ENCODE results near the gene FXYD7. TPM values are rescaled to one million over a fixed set of nuclear protein-coding genes. Genes with fewer than 3 reads are reported as not detected.

FXYD7 gene
- total and polyA plus RNA-seq, 2 of the 4 experiments (the other 2 are of a cell fraction) = 0.31 TPM; not detected in 1

GRCh38 chr19:35167251-35168119 lies 24.4 kb downstream of the FXYD7 start:
- intact Hi-C loops (cut with micrococcal nuclease) (no loop called here), in situ Hi-C loops (cut with MboI; ENCODE audit: low sequenced_read_pairs) (no loop called here), dilution Hi-C loops (cut with HindIII; ENCODE audit: low sequenced_read_pairs, unreplicated experiment) (no loop called here)
- H3K9me1 ChIP-seq (ENCODE audit: insufficient read depth, low read length) = no peaks in the 10 kb centered on the region
- H4K5ac ChIP-seq (ENCODE audit: low read depth, low read length) = no peak overlapping the region
- H3K14ac ChIP-seq (replicated peaks; ENCODE audit: low read depth, low read length) = no peak overlapping the region
- no peak overlapping the region for H2BK120ac ChIP-seq (ENCODE audit: low read depth, low read length)
- H3K56ac ChIP-seq (ENCODE audit: extremely low read depth, insufficient read depth, low read length) = no peak overlapping the region
- no peaks in the 10 kb centered on the region for H3K27me3 ChIP-seq (ENCODE audit: control insufficient read depth, insufficient read depth, low read length)
- no peak overlapping the region for H2BK20ac ChIP-seq (ENCODE audit: low read depth, low read length)
- no peak overlapping the region for H2BK15ac ChIP-seq (ENCODE audit: low read depth, low read length)
- WGBS, 2 experiments (ENCODE audit: extremely low coverage in 2 of 2, insufficient read length in 1 of 2) = no CpG with 5 or more reads among the region's 5 CpGs
- peaks cover 40% of the 10 kb centered on the region for H3K36me3 ChIP-seq (ENCODE audit: control insufficient read depth, insufficient read depth, low read length)
- TF ChIP-seq CEBPB (IDR thresholded peaks at IDR 0.05; ENCODE audit: low read depth, low read length) (no peak), SMC3 (IDR thresholded peaks at IDR 0.05; ENCODE audit: low read depth, low read length) (no peak), CHD1 (IDR thresholded peaks at IDR 0.05; ENCODE audit: low read depth, low read length) (no peak), MXI1 (IDR thresholded peaks at IDR 0.05; ENCODE audit: borderline replicate concordance, low read depth, low read length) (no peak), MAZ (IDR thresholded peaks at IDR 0.05; ENCODE audit: borderline replicate concordance, low read depth, low read length) (no peak), FOS (IDR thresholded peaks at IDR 0.05; ENCODE audit: low read depth, low read length) (no peak), BHLHE40 (IDR thresholded peaks at IDR 0.05; ENCODE audit: low read depth, low read length) (no peak), RCOR1 (IDR thresholded peaks at IDR 0.05; ENCODE audit: insufficient replicate concordance, low read length) (no peak), RAD21 (IDR thresholded peaks at IDR 0.05; ENCODE audit: low read length) (no peak)
- TF ChIP-seq, protein P1, sequence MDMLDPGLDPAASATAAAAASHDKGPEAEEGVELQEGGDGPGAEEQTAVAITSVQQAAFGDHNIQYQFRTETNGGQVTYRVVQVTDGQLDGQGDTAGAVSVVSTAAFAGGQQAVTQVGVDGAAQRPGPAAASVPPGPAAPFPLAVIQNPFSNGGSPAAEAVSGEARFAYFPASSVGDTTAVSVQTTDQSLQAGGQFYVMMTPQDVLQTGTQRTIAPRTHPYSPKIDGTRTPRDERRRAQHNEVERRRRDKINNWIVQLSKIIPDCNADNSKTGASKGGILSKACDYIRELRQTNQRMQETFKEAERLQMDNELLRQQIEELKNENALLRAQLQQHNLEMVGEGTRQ (IDR thresholded peaks at IDR 0.05; ENCODE audit: low read depth, low read length) = no peak
- TF ChIP-seq, protein P2, sequence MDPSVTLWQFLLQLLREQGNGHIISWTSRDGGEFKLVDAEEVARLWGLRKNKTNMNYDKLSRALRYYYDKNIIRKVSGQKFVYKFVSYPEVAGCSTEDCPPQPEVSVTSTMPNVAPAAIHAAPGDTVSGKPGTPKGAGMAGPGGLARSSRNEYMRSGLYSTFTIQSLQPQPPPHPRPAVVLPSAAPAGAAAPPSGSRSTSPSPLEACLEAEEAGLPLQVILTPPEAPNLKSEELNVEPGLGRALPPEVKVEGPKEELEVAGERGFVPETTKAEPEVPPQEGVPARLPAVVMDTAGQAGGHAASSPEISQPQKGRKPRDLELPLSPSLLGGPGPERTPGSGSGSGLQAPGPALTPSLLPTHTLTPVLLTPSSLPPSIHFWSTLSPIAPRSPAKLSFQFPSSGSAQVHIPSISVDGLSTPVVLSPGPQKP (IDR thresholded peaks at IDR 0.05; ENCODE audit: borderline replicate concordance, low read depth, low read length) = no peak
- no TSS peak for BruUV-seq (replicated peaks)
- no peaks in the 10 kb centered on the region for H3K4me1 ChIP-seq (ENCODE audit: control insufficient read depth, insufficient read depth, low read length)
- H2AFZ ChIP-seq (replicated peaks; ENCODE audit: low read length, poor library complexity) = peak overlapping the region; percentile 32
- H4K91ac ChIP-seq (ENCODE audit: insufficient read depth, low read depth, low read length) = no peak overlapping the region
- no peak overlapping the region; the same call in 1 of the 2 replicates for H3K23ac ChIP-seq (ENCODE audit: low read depth, low read length)
- H2AK9ac ChIP-seq (replicated peaks; ENCODE audit: low read depth, low read length, poor library complexity) = peak overlapping the region; percentile 63
- H3K4me3 ChIP-seq (ENCODE audit: insufficient read depth, low read depth, low read length) = no peak overlapping the region
- H3K18ac ChIP-seq (ENCODE audit: low read depth, low read length) = no peak overlapping the region
- no peak overlapping the region for H3K27ac ChIP-seq (ENCODE audit: insufficient read depth, low read length)
- H3K79me1 ChIP-seq (ENCODE audit: low read depth in 1 of 2, low read length in 2 of 2) = peaks cover 5% of the 10 kb centered on the region in 2 experiments; a peak in 3 of 4 replicates
- H3K4me2 ChIP-seq (ENCODE audit: low read depth, low read length) = no peak overlapping the region
- H3K9me3 ChIP-seq (ENCODE audit: control insufficient read depth, insufficient read depth, low read length) = peaks cover 23% of the 10 kb centered on the region
- DNase-seq (no peak), ATAC-seq (ENCODE audit: low read depth) (no peak)
- CTCF ChIA-PET = no interaction called here
- H3K4ac ChIP-seq (ENCODE audit: low read depth, low read length) = no peak overlapping the region
- POLR2A ChIA-PET (ENCODE audit: unreplicated experiment) = no interaction called here
- H3K9ac ChIP-seq (ENCODE audit: low read depth, low read length) = no peak overlapping the region
- H4K8ac ChIP-seq (ENCODE audit: low read depth in 2 of 2, low read length in 2 of 2) = no peak overlapping the region
- no peak overlapping the region for H2AK5ac ChIP-seq (ENCODE audit: low read depth, low read length)
- no peaks in the 10 kb centered on the region for H4K20me1 ChIP-seq (ENCODE audit: insufficient read depth, low read length)
- H2BK5ac ChIP-seq (ENCODE audit: low read depth, low read length, poor library complexity, severe bottlenecking) = no peak overlapping the region
